Mucosa of gallbladder (tissue), 1 donor: ENCODE results near the gene TEX38. TPM values are rescaled to one million over a fixed set of nuclear protein-coding genes. Genes with fewer than 3 reads are reported as not detected.
"Not testable (repeated sequence)": the region's sequence is repeated elsewhere in the genome, so short reads cannot be mapped to it uniquely, and the experiment has no call there.

Source experiments
- DNase-seq: peaks from one replicate; pipeline ENCODE4 v3.0.0-alpha.2; 2020; ENCODE audit warnings: low spot score
- total RNA-seq: library from RNA; stranded (reverse); gene quantifications from one replicate; pipeline ENCODE4 v1.2.1, GENCODE V29; 2021
- donor health status: DM: no; HTN: no; CAD: no.

Gene TEX38
- total RNA-seq, 1 donor from 2014 or later: 0.35 TPM

GRCh38 chr1:46655848-46656247, 15.8 kb upstream of the TEX38 start:
- DNase-seq: no peak

GRCh38 chr1:46656643-46657042, 15.0 kb upstream of the TEX38 start:
- DNase-seq: no peak

- no peak for DNase-seq
Observed at GRCh38 chr1:46657775-46658174, 13.9 kb upstream of the TEX38 start.

- no peak for DNase-seq
Observed at GRCh38 chr1:46659307-46659870, 12.3 kb upstream of the TEX38 start.

GRCh38 chr1:46660116-46660515, 11.5 kb upstream of the TEX38 start:
- not testable (repeated sequence) for DNase-seq

GRCh38 chr1:46662919-46663318, 8.7 kb upstream of the TEX38 start:
- DNase-seq: not testable (repeated sequence)

- DNase-seq: no peak
Observed at GRCh38 chr1:46665983-46666382, 5.7 kb upstream of the TEX38 start.

GRCh38 chr1:46667782-46668760, 3.6 kb upstream of the TEX38 start, which contains the start of gene ATPAF1:
TSS of gene ATPAF1 (minus strand) at chr1:46668364. CDS start at chr1:46668322, 42 bp downstream.
- DNase-seq: peak; percentile 50

- no peak for DNase-seq
Observed at GRCh38 chr1:46670134-46670533, 1.5 kb upstream of the TEX38 start.

- DNase-seq: no peak
Observed at GRCh38 chr1:46672696-46673095, 1.0 kb downstream of the TEX38 start.

- no peak for DNase-seq
Observed at GRCh38 chr1:46673749-46674182, 2.1 kb downstream of the TEX38 start.

GRCh38 chr1:46675549-46676314, 4.1 kb downstream of the TEX38 start:
- DNase-seq: no peak

GRCh38 chr1:46676531-46676930, 4.9 kb downstream of the TEX38 start:
- no peak for DNase-seq

GRCh38 chr1:46677339-46677738, 5.7 kb downstream of the TEX38 start:
- no peak for DNase-seq

- DNase-seq: no peak
Observed at GRCh38 chr1:46679789-46680573, 8.3 kb downstream of the TEX38 start.

- DNase-seq: no peak
Observed at GRCh38 chr1:46681333-46682034, 9.8 kb downstream of the TEX38 start.

GRCh38 chr1:46682064-46682463, 10.4 kb downstream of the TEX38 start:
- no peak for DNase-seq

- no peak for DNase-seq
Observed at GRCh38 chr1:46684670-46685069, 13.0 kb downstream of the TEX38 start.

- DNase-seq: no peak
Observed at GRCh38 chr1:46686255-46686654, 14.6 kb downstream of the TEX38 start.

GRCh38 chr1:46687093-46687659, 15.5 kb downstream of the TEX38 start:
- DNase-seq: peak; percentile 83
